Esophagus muscularis mucosa (tissue), 4 donors: ENCODE results near the gene SEH1L.
"Not testable (repeated sequence)": the region's sequence is repeated elsewhere in the genome, so short reads cannot be mapped to it uniquely, and the experiment has no call there.

Source experiments
- CTCF ChIP-seq, 3 experiments: fragments of 200-600 bp in 2 of 3; fragments of 450-650 bp in 1 of 3; sonication (generic) in 2 of 3; IDR thresholded peaks; one replicate each; pipeline ENCODE4 v1.5.1; 2017 to 2019; ENCODE audit warnings: antibody characterized with exemption in 3 of 3, mild to moderate bottlenecking in 2 of 3, moderate library complexity in 1 of 3
- EP300 ChIP-seq: sonication (generic); formaldehyde crosslinking; IDR thresholded peaks from one replicate; pipeline ENCODE4 v1.6.1; 2017; ENCODE audit warnings: antibody characterized with exemption
- POLR2A ChIP-seq: fragments of 450-650 bp; IDR thresholded peaks from one replicate; pipeline ENCODE4 v1.6.1; 2017; ENCODE audit warnings: antibody characterized with exemption, moderate library complexity, mild to moderate bottlenecking, low read depth
- POLR2AphosphoS5 ChIP-seq, 2 donors: sonication (generic); formaldehyde crosslinking; IDR thresholded peaks; one replicate each; pipeline ENCODE4 v1.6.1; 2017; ENCODE audit warnings: antibody characterized with exemption in 2 of 2

GRCh38 chr18:12997330-12997729, 49.5 kb downstream of the SEH1L start:
- TF ChIP-seq POLR2A; CTCF (IDR thresholded peaks at IDR 0.05); POLR2AphosphoS5 (IDR thresholded peaks at IDR 0.05); EP300: not testable (repeated sequence)
